ENCODE results near the gene DNAH8.

Gene DNAH8

GRCh38 chr6:39026175-39026574 lies 311.1 kb downstream of the DNAH8 start:
- no peak for DNase-seq

- DNase-seq = no peak
Observed at GRCh38 chr6:39029156-39030011, 314.3 kb downstream of the DNAH8 start.

- DNase-seq = no peak
Observed at GRCh38 chr6:39035681-39036080, 320.6 kb downstream of the DNAH8 start.

GRCh38 chr6:39037082-39037508 lies 322.0 kb downstream of the DNAH8 start:
- no peak for DNase-seq

- DNase-seq = no peak
Observed at GRCh38 chr6:39037707-39038106, 322.6 kb downstream of the DNAH8 start.

GRCh38 chr6:39040080-39040673 lies 325.1 kb downstream of the DNAH8 start:
- no peak for DNase-seq

- no peak for DNase-seq
Observed at GRCh38 chr6:39041072-39041471, 326.0 kb downstream of the DNAH8 start.

GRCh38 chr6:39043776-39044175 lies 328.7 kb downstream of the DNAH8 start:
- no peak for DNase-seq

GRCh38 chr6:39044181-39044580 lies 329.1 kb downstream of the DNAH8 start:
- no peak for DNase-seq

GRCh38 chr6:39047434-39048327 lies 332.6 kb downstream of the DNAH8 start:
- DNase-seq = no peak

- DNase-seq = no peak
Observed at GRCh38 chr6:39048481-39049399, 333.6 kb downstream of the DNAH8 start, which contains the start of gene GLP1R. TSS of gene GLP1R (plus strand) at chr6:39048781. CDS start at chr6:39048841, 60 bp downstream.

GRCh38 chr6:39049575-39050283 lies 334.6 kb downstream of the DNAH8 start:
- no peak for DNase-seq

- no peak for DNase-seq
Observed at GRCh38 chr6:39050453-39051112, 335.5 kb downstream of the DNAH8 start.

GRCh38 chr6:39051399-39052122 lies 336.4 kb downstream of the DNAH8 start:
- no peak for DNase-seq

- no peak for DNase-seq
Observed at GRCh38 chr6:39053016-39053624, 338.0 kb downstream of the DNAH8 start.

- DNase-seq = no peak
Observed at GRCh38 chr6:39053854-39054576, 338.9 kb downstream of the DNAH8 start.

- DNase-seq = no peak
Observed at GRCh38 chr6:39054577-39055142, 339.5 kb downstream of the DNAH8 start.

GRCh38 chr6:39055661-39056060 lies 340.6 kb downstream of the DNAH8 start:
- DNase-seq = no peak

- DNase-seq = no peak
Observed at GRCh38 chr6:39056191-39056590, 341.1 kb downstream of the DNAH8 start.

Data from left hindlimb (tissue), 1 donor.